ENCODE data around the gene NPW.

DNA sequence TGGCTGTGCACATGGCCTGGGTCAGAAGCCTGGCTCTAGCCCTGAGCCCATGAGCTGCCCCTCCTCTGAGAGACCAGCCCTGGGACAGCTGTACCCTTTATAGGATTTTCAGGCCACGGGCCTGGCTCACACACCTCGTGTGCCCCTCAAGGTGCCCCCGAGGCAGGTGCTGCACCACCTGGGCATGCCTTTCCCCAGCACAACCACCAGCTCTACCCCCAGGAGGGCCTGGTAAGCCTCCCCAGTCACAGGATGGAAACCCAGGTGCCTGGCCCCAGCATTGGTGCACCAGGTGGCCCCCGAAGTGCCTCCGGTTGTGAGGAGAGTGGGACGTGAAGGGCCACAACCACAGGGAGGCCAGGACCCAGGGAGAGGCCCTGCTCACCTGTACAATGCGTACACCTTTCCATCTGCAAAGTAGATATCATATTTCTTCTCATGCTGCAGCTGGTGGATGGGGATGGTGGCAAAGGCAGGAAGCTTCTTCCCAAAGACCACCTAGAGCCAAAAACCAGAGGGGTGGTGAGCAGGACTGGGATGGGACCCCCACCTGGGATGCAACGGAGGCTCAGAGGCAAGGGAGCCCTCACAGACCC, 16.3 kb upstream of the NPW start:
- TF ChIP-seq CTCF (conservative IDR thresholded peaks at IDR 0.05; ENCODE audit: low read length) (no peak), EZH2phosphoT487 (IDR thresholded peaks at IDR 0.05; ENCODE audit: borderline replicate concordance, low read depth, low read length) (no peak)

Data from OCI-LY7 (cell line).